ENCODE results near the gene PRDM16. TPM values are rescaled to one million over a fixed set of nuclear protein-coding genes. Genes with fewer than 3 reads are reported as not detected.

Gene PRDM16
- total RNA-seq, 4 donors from 2014 or later = 0.41 to 0.95 TPM; not detected in 2

DNA sequence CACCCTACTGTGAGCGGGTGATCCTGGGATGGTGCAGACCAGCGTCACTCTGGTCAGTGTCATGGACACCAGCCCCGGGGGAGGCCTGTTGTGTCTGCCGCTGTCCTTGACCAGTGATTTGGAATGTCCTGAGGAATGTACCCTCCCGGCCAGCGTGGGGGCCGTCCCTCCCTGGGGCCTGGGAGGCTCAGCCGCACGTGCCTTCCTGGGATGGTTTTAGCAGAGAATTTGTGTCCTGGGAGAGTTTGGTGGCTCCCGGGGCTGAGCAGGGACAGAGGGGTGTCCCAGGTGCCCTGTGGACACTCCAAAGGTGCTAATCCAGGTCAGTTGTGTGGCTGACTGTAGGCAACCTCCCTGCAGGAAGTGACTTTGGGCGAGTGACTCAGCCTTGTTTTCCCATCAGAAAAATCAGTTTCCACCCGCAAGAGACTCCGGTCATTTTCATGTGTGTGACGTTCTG lies 391.7 kb downstream of the PRDM16 start:
- Histone ChIP-seq H3K4me1 (peaks cover 23 to 57% (median 55%) of the 10 kb centered on the region in 4 donors), H3K4me3 (no peak overlapping the region), H3K36me3 (no peaks in the 10 kb centered on the region), H3K27me3 (no peaks in the 10 kb centered on the region), H3K9me3 (no peaks in the 10 kb centered on the region), H3K27ac (peak overlapping the region; percentile 89 to 93 (median 92))
- TF ChIP-seq EP300 (IDR thresholded peaks at IDR 0.05; ENCODE audit: low read depth) (no peak), POLR2A (IDR thresholded peaks at IDR 0.05) (no peak), POLR2AphosphoS5 (IDR thresholded peaks at IDR 0.05) (no peak)
- TF ChIP-seq, protein P1, sequence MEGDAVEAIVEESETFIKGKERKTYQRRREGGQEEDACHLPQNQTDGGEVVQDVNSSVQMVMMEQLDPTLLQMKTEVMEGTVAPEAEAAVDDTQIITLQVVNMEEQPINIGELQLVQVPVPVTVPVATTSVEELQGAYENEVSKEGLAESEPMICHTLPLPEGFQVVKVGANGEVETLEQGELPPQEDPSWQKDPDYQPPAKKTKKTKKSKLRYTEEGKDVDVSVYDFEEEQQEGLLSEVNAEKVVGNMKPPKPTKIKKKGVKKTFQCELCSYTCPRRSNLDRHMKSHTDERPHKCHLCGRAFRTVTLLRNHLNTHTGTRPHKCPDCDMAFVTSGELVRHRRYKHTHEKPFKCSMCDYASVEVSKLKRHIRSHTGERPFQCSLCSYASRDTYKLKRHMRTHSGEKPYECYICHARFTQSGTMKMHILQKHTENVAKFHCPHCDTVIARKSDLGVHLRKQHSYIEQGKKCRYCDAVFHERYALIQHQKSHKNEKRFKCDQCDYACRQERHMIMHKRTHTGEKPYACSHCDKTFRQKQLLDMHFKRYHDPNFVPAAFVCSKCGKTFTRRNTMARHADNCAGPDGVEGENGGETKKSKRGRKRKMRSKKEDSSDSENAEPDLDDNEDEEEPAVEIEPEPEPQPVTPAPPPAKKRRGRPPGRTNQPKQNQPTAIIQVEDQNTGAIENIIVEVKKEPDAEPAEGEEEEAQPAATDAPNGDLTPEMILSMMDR (IDR thresholded peaks at IDR 0.05) = no peak
- WGBS, 2 donors (ENCODE audit: low coverage in 1 of 2) = 43 to 53% methylated on average over 3 to 7 of the region's 14 CpGs
- DNase-seq = peak; percentile 41
- intact Hi-C loops (cut with DNase I; ENCODE audit: low total_unique reads) (no loop called here), in situ Hi-C loops (cut with MboI; ENCODE audit: low pct_ligation_motif_present in 1 of 4, low pct_unique_long_range_greater_than_20kb in 1 of 4, low sequenced_read_pairs in 3 of 4) (no loop called here)

- no peaks in the 10 kb centered on the region for H3K36me3 ChIP-seq
- intact Hi-C loops (cut with DNase I; ENCODE audit: low total_unique reads) = no loop called here
- H3K27ac ChIP-seq = peak overlapping the region; percentile 89 to 93 (median 92)
- peaks cover 23 to 50% (median 49%) of the 10 kb centered on the region in 4 donors for H3K4me1 ChIP-seq
- DNase-seq = no peak
- H3K4me3 ChIP-seq = no peak overlapping the region
- no peaks in the 10 kb centered on the region for H3K9me3 ChIP-seq
- WGBS, 2 donors (ENCODE audit: low coverage in 1 of 2) = 80 to 89% methylated on average over 5 to 28 of the region's 30 CpGs
- in situ Hi-C loops (cut with MboI; ENCODE audit: low pct_ligation_motif_present in 1 of 4, low pct_unique_long_range_greater_than_20kb in 1 of 4, low sequenced_read_pairs in 3 of 4) = no loop called here
- TF ChIP-seq POLR2A (IDR thresholded peaks at IDR 0.05) (no peak), EP300 (IDR thresholded peaks at IDR 0.05; ENCODE audit: low read depth) (no peak), POLR2AphosphoS5 (IDR thresholded peaks at IDR 0.05) (no peak)
- TF ChIP-seq, protein P1 (IDR thresholded peaks at IDR 0.05) = no peak
- H3K27me3 ChIP-seq = no peaks in the 10 kb centered on the region
These were observed 392.4 kb downstream of the PRDM16 start for GRCh38 chr1:3461238-3461933.

GRCh38 chr1:3461934-3462275 lies 392.9 kb downstream of the PRDM16 start:
- in situ Hi-C loops (cut with MboI; ENCODE audit: low pct_ligation_motif_present in 1 of 4, low pct_unique_long_range_greater_than_20kb in 1 of 4, low sequenced_read_pairs in 3 of 4) (no loop called here), intact Hi-C loops (cut with DNase I; ENCODE audit: low total_unique reads) (no loop called here)
- no peaks in the 10 kb centered on the region for H3K27me3 ChIP-seq
- H3K9me3 ChIP-seq = no peaks in the 10 kb centered on the region
- WGBS, 2 donors (ENCODE audit: low coverage in 1 of 2) = 82 to 97% methylated on average over 6 to 13 of the region's 13 CpGs
- no peak for TF ChIP-seq POLR2AphosphoS5 (IDR thresholded peaks at IDR 0.05)
- TF ChIP-seq EP300 (IDR thresholded peaks at IDR 0.05; ENCODE audit: low read depth) = no peak
- no peak for TF ChIP-seq POLR2A (IDR thresholded peaks at IDR 0.05)
- peak overlapping the region in 3 of 4 donors; percentile 92 to 93 (median 92) for H3K27ac ChIP-seq
- DNase-seq = no peak
- no peak overlapping the region for H3K4me3 ChIP-seq
- H3K36me3 ChIP-seq = no peaks in the 10 kb centered on the region
- H3K4me1 ChIP-seq = peaks cover 23 to 47% (median 43%) of the 10 kb centered on the region in 4 donors

DNA sequence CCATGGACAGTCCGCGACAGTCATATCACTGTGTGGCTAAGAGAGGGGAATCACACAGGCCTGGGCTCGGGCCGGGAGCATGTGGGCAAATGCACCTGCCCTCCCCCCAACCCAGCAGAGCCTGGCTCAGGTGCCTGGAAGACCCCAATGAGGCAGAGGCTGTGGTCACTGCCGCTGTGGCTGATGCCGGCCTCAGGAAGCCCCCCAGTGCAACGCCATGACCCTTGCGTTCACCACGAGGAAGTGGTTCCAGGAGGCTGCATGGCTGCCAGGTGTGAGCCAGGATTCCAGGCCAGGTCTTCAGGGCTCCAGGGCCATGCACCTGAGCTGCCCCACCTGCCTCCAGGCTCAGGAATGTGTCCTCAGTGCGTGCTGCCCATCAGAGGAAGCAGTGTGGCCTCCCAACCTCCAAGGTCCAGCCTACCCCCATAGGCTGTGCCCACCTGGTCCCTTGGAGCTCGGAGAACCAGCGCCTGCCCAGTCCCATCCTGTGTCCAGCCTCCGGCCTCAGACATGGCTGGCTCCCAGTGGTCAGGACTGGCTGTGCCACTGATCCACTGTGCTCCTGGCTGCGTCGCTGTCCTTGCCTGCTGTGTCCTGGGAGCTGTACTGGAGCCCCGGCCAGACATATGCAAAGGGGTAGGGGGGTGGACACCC lies 393.5 kb downstream of the PRDM16 start:
- H3K4me3 ChIP-seq = no peak overlapping the region
- DNase-seq = no peak
- 85% methylated on average over 12 of the region's 16 CpGs; no CpG with 5 or more reads in 1 of the 2 donors for WGBS, 2 donors (ENCODE audit: low coverage in 1 of 2)
- in situ Hi-C loops (cut with MboI; ENCODE audit: low pct_ligation_motif_present in 1 of 4, low pct_unique_long_range_greater_than_20kb in 1 of 4, low sequenced_read_pairs in 3 of 4) = no loop called here
- no peaks in the 10 kb centered on the region for H3K36me3 ChIP-seq
- no peaks in the 10 kb centered on the region for H3K9me3 ChIP-seq
- intact Hi-C loops (cut with DNase I; ENCODE audit: low total_unique reads) = no loop called here
- TF ChIP-seq EP300 (IDR thresholded peaks at IDR 0.05; ENCODE audit: low read depth) (no peak), POLR2AphosphoS5 (IDR thresholded peaks at IDR 0.05) (no peak), POLR2A (IDR thresholded peaks at IDR 0.05) (no peak)
- TF ChIP-seq, protein P1 (IDR thresholded peaks at IDR 0.05) = no peak
- H3K27ac ChIP-seq = no peak overlapping the region
- H3K4me1 ChIP-seq = peaks cover 20 to 41% (median 38%) of the 10 kb centered on the region in 4 donors
- no peaks in the 10 kb centered on the region for H3K27me3 ChIP-seq
